AG04449 (cell line): ENCODE data around the gene HS3ST4.

ENCODE experiments used
- CTCF ChIA-PET: fragments of 350-600 bp; formaldehyde crosslinking; extraction: SDS; loops from one replicate; lab custom pipeline; 2021; ENCODE audit warnings: antibody characterized with exemption; lab: Yijun Ruan, JAX
- POLR2A ChIA-PET: fragments of 400-600, 350-600 bp; formaldehyde crosslinking; extraction: SDS; loops from one replicate; lab custom pipeline; 2020; ENCODE audit warnings: antibody characterized with exemption, inconsistent platforms; lab: Yijun Ruan, JAX
- DNase-seq: peaks from one replicate; pipeline ENCODE4 v3.0.0-alpha.2; 2010; ENCODE audit warnings: low read depth, low spot score
- H3K4me3 ChIP-seq: 2 replicates; pipeline ENCODE4 v1.5.1; 2011; ENCODE audit warnings: low read depth, mild to moderate bottlenecking, control low read depth, low read length
- CTCF ChIP-seq: IDR thresholded peaks from one replicate; pipeline ENCODE4 v1.5.1; 2011; ENCODE audit warnings: mild to moderate bottlenecking, moderate library complexity, low read length, control low read depth, inconsistent platforms; ENCODE audit not compliant: insufficient read depth; ENCODE audit errors: missing control alignments

Gene HS3ST4

GRCh38 chr16:26041952-26042668 is 350.4 kb downstream of the HS3ST4 start:
- no peak overlapping the region for H3K4me3 ChIP-seq
- no peak for DNase-seq
- TF ChIP-seq CTCF: no peak
- POLR2A ChIA-PET: no interaction called here
- CTCF ChIA-PET: no interaction called here

- ChIA-PET POLR2A (no interaction called here), CTCF (no interaction called here)
- TF ChIP-seq CTCF: no peak
- DNase-seq: no peak
- H3K4me3 ChIP-seq: no peak overlapping the region
Measured at GRCh38 chr16:26050472-26050871, 358.7 kb downstream of the HS3ST4 start.

GRCh38 chr16:26051063-26051462 is 359.3 kb downstream of the HS3ST4 start:
- ChIA-PET CTCF (no interaction called here), POLR2A (no interaction called here)
- no peak for TF ChIP-seq CTCF
- no peak for DNase-seq
- no peak overlapping the region for H3K4me3 ChIP-seq

GRCh38 chr16:26053889-26054288 is 362.1 kb downstream of the HS3ST4 start:
- ChIA-PET CTCF (no interaction called here), POLR2A (no interaction called here)
- no peak overlapping the region for H3K4me3 ChIP-seq
- no peak for DNase-seq
- TF ChIP-seq CTCF: no peak

- CTCF ChIA-PET: no interaction called here
- no peak overlapping the region for H3K4me3 ChIP-seq
- no peak for DNase-seq
- no peak for TF ChIP-seq CTCF
- POLR2A ChIA-PET: no interaction called here
Measured at GRCh38 chr16:26058326-26058725, 366.6 kb downstream of the HS3ST4 start.

- DNase-seq: no peak
- ChIA-PET CTCF (no interaction called here), POLR2A (no interaction called here)
- TF ChIP-seq CTCF: no peak
- H3K4me3 ChIP-seq: no peak overlapping the region
Measured at GRCh38 chr16:26070302-26071100, 378.7 kb downstream of the HS3ST4 start.
